HG03439 (cell line): Measurements from ENCODE around the gene LYG2.
"Not testable (repeated sequence)": the region's sequence is repeated elsewhere in the genome, so short reads cannot be mapped to it uniquely, and the experiment has no call there.

ENCODE experiments used
- ATAC-seq: cut with Tn5 transposase; IDR thresholded peaks from one replicate; pipeline ENCODE4 v1.9.1; 2021; ENCODE audit warnings: mild to moderate bottlenecking, moderate library complexity; ENCODE audit not compliant: unreplicated experiment

The LYG2 gene

GRCh38 chr2:99201959-99202678, 53.3 kb downstream of the LYG2 start:
- ATAC-seq = no peak

DNA sequence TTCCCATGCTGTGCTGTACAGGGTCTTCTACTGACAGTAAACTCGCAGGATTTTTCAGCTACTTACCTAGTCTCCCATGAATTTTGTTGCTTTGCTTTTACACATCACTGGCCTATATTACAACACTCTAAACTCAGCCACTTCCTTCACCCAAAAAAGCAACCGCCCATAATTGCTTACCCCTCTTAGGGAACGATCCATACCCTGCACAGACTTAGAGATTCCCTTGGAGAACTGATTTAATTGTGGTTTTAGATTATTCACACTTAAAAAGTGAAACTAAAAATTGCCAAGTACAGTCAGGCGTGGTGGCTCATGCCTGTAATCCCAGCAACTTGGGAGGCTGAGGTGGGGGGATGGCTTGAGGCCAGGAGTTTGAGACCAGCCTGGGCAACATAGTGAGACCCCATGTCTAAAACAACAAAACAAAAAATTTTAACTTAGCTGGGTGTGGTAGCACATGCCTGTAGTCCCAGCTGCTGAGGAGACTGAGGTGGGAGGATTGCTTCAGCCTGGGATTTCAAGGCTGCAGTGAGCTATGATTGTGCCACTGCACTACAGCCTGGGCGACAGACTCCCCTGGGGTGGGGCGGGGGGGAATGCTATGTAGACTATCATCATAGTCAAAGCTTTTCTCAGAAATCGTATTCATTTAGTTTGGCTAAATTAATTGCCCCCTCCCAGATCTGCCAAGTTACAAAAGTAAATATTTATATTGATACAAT, 55.2 kb downstream of the LYG2 start:
- ATAC-seq = no peak

- ATAC-seq = no peak
Measured at GRCh38 chr2:99198103-99198841, 57.2 kb downstream of the LYG2 start.

- not testable (repeated sequence) for ATAC-seq
Measured at GRCh38 chr2:99192364-99192763, 63.1 kb downstream of the LYG2 start.
